HepG2 (cell line): ENCODE data around the gene DNAJB11. TPM values are rescaled to one million over a fixed set of nuclear protein-coding genes. Genes with fewer than 3 reads are reported as not detected.

ENCODE experiments used
- FIP1L1 ChIP-seq: fragments of 200-400 bp; formaldehyde crosslinking; IDR thresholded peaks from 2 replicates; pipeline ENCODE4 v1.6.1; 2018; ENCODE audit warnings: low read depth, mild to moderate bottlenecking, low read length, moderate library complexity, borderline replicate concordance; ENCODE audit not compliant: insufficient read depth
- FOXA3 ChIP-seq: IDR thresholded peaks from 2 replicates; pipeline ENCODE4 v1.6.1; 2016; ENCODE audit warnings: missing genetic modification reagents, missing compliant biosample characterization
- ISX ChIP-seq: sonication (generic); formaldehyde crosslinking; conservative IDR thresholded peaks from 2 replicates; pipeline ENCODE4 v1.5.0; 2020; ENCODE audit warnings: missing genetic modification reagents
- NFE2 ChIP-seq: sonication (generic); formaldehyde crosslinking; IDR thresholded peaks from 2 replicates; pipeline ENCODE4 v1.4.0; 2020; ENCODE audit warnings: missing genetic modification reagents
- TAF1 ChIP-seq: sonication (generic); formaldehyde crosslinking; IDR thresholded peaks from 2 replicates; pipeline ENCODE4 v1.4.0; 2020; ENCODE audit warnings: missing genetic modification reagents
- TEAD3 ChIP-seq: optimal IDR thresholded peaks from 2 replicates; pipeline ENCODE3; 2016; ENCODE audit warnings: borderline replicate concordance
- YEATS2 ChIP-seq: sonication (generic); formaldehyde crosslinking; IDR thresholded peaks from 2 replicates; pipeline ENCODE4 v1.4.0; 2020; ENCODE audit warnings: missing genetic modification reagents, borderline replicate concordance
- ZBTB33 ChIP-seq: sonication (generic); formaldehyde crosslinking; IDR thresholded peaks from 2 replicates; pipeline ENCODE4 v1.4.0; 2020; ENCODE audit warnings: missing genetic modification reagents
- ZFAT ChIP-seq: sonication (generic); formaldehyde crosslinking; conservative IDR thresholded peaks from 2 replicates; pipeline ENCODE4 v1.8.1; 2023; ENCODE audit warnings: missing genetic modification reagents, inconsistent platforms
- ZNF124 ChIP-seq: sonication (generic); formaldehyde crosslinking; IDR thresholded peaks from 2 replicates; pipeline ENCODE4 v1.4.0; 2020; ENCODE audit warnings: missing genetic modification reagents
- ZNF318 ChIP-seq: sonication (generic); formaldehyde crosslinking; IDR thresholded peaks from 2 replicates; pipeline ENCODE4 v1.4.0; 2020; ENCODE audit warnings: mild to moderate bottlenecking, missing genetic modification reagents
- ZNF484 ChIP-seq: sonication (generic); formaldehyde crosslinking; IDR thresholded peaks from 2 replicates; pipeline ENCODE4 v1.5.1; 2020; ENCODE audit warnings: mild to moderate bottlenecking, low read depth, missing genetic modification reagents, borderline replicate concordance
- ZNF512 ChIP-seq: sonication (generic); formaldehyde crosslinking; IDR thresholded peaks from 2 replicates; pipeline ENCODE4 v1.4.0; 2020; ENCODE audit warnings: mild to moderate bottlenecking, missing genetic modification reagents
- ZNF580 ChIP-seq: IDR thresholded peaks from 2 replicates; pipeline ENCODE4 v1.6.1; 2016; ENCODE audit warnings: low read depth, borderline replicate concordance
- ZNF678 ChIP-seq: sonication (generic); formaldehyde crosslinking; IDR thresholded peaks from 2 replicates; pipeline ENCODE4 v1.4.0; 2020; ENCODE audit warnings: mild to moderate bottlenecking, missing genetic modification reagents
- polyA plus RNA-seq, 8 experiments: library from polyadenylated mRNA; depleted of rRNA in 3 of 8; stranded (reverse) in 7 of 8; unstranded in 1 of 8; fragments of >200 nt; fragmentation: Illumina TruSeq in 4 of 8; extraction: Trizol in 4 of 8; gene quantifications; 2 replicates each; pipeline versions ENCODE4 v1.2.1 to v1.2.3, GENCODE V29; 2011 to 2016; ENCODE audit warnings: low read depth in 4 of 8, missing spikeins in 1 of 8, mixed read lengths in 1 of 8; ENCODE audit not compliant: insufficient read depth in 1 of 8
- total RNA-seq, 5 experiments: library from RNA; depleted of rRNA; stranded (reverse); fragments of >200 nt; fragmentation: Illumina TruSeq; extraction: Trizol; gene quantifications; 2 replicates each; pipeline ENCODE4 v1.2.3, GENCODE V29; 2016; ENCODE audit warnings: low read depth in 1 of 5

The DNAJB11 gene
- total and polyA plus RNA-seq, 2 of the 13 experiments (the other 11 are each of a cell fraction or from before 2014, with no cell fraction given), result 41.0 to 132 TPM

GRCh38 chr3:186599142-186599784 lies 28.7 kb downstream of the DNAJB11 start (continued):
- TF ChIP-seq ZBTB33 (CRISPR knock-in tag), result peak; percentile 43; the same call in 1 of the 2 replicates
- TF ChIP-seq ISX (CRISPR knock-in tag), result no peak
- no peak for TF ChIP-seq ZNF512 (CRISPR knock-in tag)
- no peak for TF ChIP-seq ZFAT (CRISPR knock-in tag)
- no peak for TF ChIP-seq FIP1L1
- TF ChIP-seq ZNF580 (CRISPR knock-in tag), result no peak
- TF ChIP-seq YEATS2 (CRISPR knock-in tag), result peak; percentile 1; the same call in 1 of the 2 replicates
- TF ChIP-seq NFE2, result no peak
- no peak for TF ChIP-seq ZNF484 (CRISPR knock-in tag)
- no peak for TF ChIP-seq TAF1 (CRISPR knock-in tag)
- TF ChIP-seq ZNF678, result no peak
- TF ChIP-seq TEAD3 (CRISPR knock-in tag), result peak; percentile 64
- peak; percentile 83 for TF ChIP-seq FOXA3 (CRISPR knock-in tag)
- TF ChIP-seq ZNF124 (CRISPR knock-in tag), result peak; percentile 74; the same call in 1 of the 2 replicates
- TF ChIP-seq ZNF318 (CRISPR knock-in tag), result no peak
